Transverse colon (tissue), 4 donors: ENCODE results near the gene PDXK. TPM values are rescaled to one million over a fixed set of nuclear protein-coding genes. Genes with fewer than 3 reads are reported as not detected.
A peak's percentile ranks its signal among the peaks of the same experiment; 100 is the strongest.

ENCODE experiments used
- DNase-seq: peaks from one replicate; pipeline ENCODE4 v3.0.0-alpha.2; 2019
- H3K27ac ChIP-seq, 4 donors: fragments of 200-600 bp; sonication (generic); 2 replicates each; pipeline ENCODE4 v1.5.1; 2016 to 2018; ENCODE audit warnings: inconsistent platforms in 4 of 4
- H3K27me3 ChIP-seq: fragments of 200-600 bp; sonication (generic); 2 replicates; pipeline ENCODE4 v1.5.1; 2017; ENCODE audit warnings: inconsistent platforms
- H3K36me3 ChIP-seq, 4 donors: fragments of 200-600 bp; sonication (generic); 2 replicates each; pipeline ENCODE4 v1.5.1; 2017 to 2019; ENCODE audit warnings: inconsistent platforms in 4 of 4
- H3K4me1 ChIP-seq, 4 donors: fragments of 200-600 bp; sonication (generic); 2 replicates each; pipeline ENCODE4 v1.5.1; 2017 to 2020; ENCODE audit warnings: inconsistent platforms in 4 of 4
- H3K4me3 ChIP-seq, 4 donors: fragments of 200-600 bp; sonication (generic); 1 replicate in 1 of 4; 2 replicates in 3 of 4; pipeline versions ENCODE4 v1.5.1 to v1.6.1; 2017 to 2019; ENCODE audit warnings: inconsistent platforms in 4 of 4
- H3K9me3 ChIP-seq, 2 donors: fragments of 200-600 bp; sonication (generic); 2 replicates each; pipeline ENCODE4 v1.5.1; 2017 to 2019; ENCODE audit warnings: inconsistent platforms in 2 of 2
- EP300 ChIP-seq: sonication (generic); formaldehyde crosslinking; IDR thresholded peaks from one replicate; pipeline ENCODE4 v1.6.1; 2017; ENCODE audit warnings: antibody characterized with exemption, low read depth
- POLR2A ChIP-seq: fragments of 450-650 bp; IDR thresholded peaks from one replicate; pipeline ENCODE4 v1.6.1; 2016; ENCODE audit warnings: antibody characterized with exemption, mild to moderate bottlenecking, moderate library complexity
- POLR2AphosphoS5 ChIP-seq, 3 donors: sonication (generic); formaldehyde crosslinking; IDR thresholded peaks; one replicate each; pipeline ENCODE4 v1.6.1; 2016; ENCODE audit warnings: antibody characterized with exemption in 3 of 3
- WGBS, 2 donors: methylation state at CpG; one replicate each; pipeline ENCODE4 v1.1.5; 2018; ENCODE audit warnings: low coverage in 1 of 2; 5-methylcytosine and 5-hydroxymethylcytosine counted together
- in situ Hi-C, 4 donors: fragments of 200-750 bp; cut with MboI; loops; one replicate each; pipeline versions ENCODE4 v1.15.0 to v1.15.1; 2017; ENCODE audit warnings: low sequenced_read_pairs in 3 of 4, low pct_ligation_motif_present in 1 of 4, low pct_unique_long_range_greater_than_20kb in 1 of 4
- intact Hi-C: fragments of 100-400 bp; cut with DNase I; formaldehyde crosslinking; loops from one replicate; pipeline ENCODE4 v1.15.1; 2023; ENCODE audit warnings: low total_unique reads
- total RNA-seq, 4 donors: library from RNA; depleted of rRNA; stranded (reverse); fragments of >200 nt; gene quantifications; one replicate each; pipeline ENCODE4 v1.1.0, GENCODE V29; 2016
- TF ChIP-seq, protein P1 (sequence below), 5 experiments: fragments of 200-600 bp in 3 of 5; fragments of 450-650 bp in 2 of 5; sonication (generic) in 3 of 5; IDR thresholded peaks; 1 replicate in 2 of 5; 2 replicates in 3 of 5; pipeline ENCODE4 v1.5.1; 2016 to 2017; ENCODE audit warnings: antibody characterized with exemption in 5 of 5, inconsistent platforms in 3 of 5, mild to moderate bottlenecking in 2 of 5, moderate library complexity in 1 of 5

Gene PDXK
- total RNA-seq, 4 donors from 2014 or later = 85.8 to 117 (median 103) TPM

DNA sequence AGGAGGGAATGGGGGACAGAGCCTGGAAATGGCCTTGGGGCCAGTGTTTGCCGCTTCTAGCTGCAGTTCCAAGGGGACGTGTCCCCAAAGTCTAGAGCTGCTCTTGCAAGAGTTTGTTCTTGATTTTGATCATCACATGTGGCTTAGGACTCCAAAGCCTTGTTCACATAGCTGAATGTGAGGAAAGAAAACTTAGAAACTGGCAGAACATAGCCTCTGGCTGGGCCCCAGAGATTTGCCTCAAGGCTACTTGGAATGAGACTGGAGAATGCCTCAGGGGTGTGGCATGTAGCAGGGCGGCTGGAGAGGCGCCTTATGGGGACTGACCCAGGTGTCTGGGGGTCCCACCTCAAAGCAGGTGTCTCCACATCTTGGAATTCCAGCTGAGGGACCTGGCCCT is 2.3 kb downstream of the PDXK start:
- Histone ChIP-seq H3K36me3 (no peaks in the 10 kb centered on the region), H3K4me3 (peak overlapping the region in 2 of 4 donors; percentile 68 to 80), H3K27ac (no peak overlapping the region), H3K27me3 (no peaks in the 10 kb centered on the region), H3K9me3 (no peaks in the 10 kb centered on the region), H3K4me1 (peaks cover 24 to 53% (median 34%) of the 10 kb centered on the region in 4 donors)
- 85% methylated on average over 4 of the region's 4 CpGs; no CpG with 5 or more reads in 1 of the 2 donors for WGBS, 2 donors
- in situ Hi-C loops (no loop called here), intact Hi-C loops (no loop called here)
- DNase-seq = no peak
- TF ChIP-seq EP300 (no peak), POLR2AphosphoS5 (IDR thresholded peaks at IDR 0.05) (no peak), POLR2A (no peak)
- TF ChIP-seq, protein P1, sequence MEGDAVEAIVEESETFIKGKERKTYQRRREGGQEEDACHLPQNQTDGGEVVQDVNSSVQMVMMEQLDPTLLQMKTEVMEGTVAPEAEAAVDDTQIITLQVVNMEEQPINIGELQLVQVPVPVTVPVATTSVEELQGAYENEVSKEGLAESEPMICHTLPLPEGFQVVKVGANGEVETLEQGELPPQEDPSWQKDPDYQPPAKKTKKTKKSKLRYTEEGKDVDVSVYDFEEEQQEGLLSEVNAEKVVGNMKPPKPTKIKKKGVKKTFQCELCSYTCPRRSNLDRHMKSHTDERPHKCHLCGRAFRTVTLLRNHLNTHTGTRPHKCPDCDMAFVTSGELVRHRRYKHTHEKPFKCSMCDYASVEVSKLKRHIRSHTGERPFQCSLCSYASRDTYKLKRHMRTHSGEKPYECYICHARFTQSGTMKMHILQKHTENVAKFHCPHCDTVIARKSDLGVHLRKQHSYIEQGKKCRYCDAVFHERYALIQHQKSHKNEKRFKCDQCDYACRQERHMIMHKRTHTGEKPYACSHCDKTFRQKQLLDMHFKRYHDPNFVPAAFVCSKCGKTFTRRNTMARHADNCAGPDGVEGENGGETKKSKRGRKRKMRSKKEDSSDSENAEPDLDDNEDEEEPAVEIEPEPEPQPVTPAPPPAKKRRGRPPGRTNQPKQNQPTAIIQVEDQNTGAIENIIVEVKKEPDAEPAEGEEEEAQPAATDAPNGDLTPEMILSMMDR (IDR thresholded peaks at IDR 0.05) = no peak

DNA sequence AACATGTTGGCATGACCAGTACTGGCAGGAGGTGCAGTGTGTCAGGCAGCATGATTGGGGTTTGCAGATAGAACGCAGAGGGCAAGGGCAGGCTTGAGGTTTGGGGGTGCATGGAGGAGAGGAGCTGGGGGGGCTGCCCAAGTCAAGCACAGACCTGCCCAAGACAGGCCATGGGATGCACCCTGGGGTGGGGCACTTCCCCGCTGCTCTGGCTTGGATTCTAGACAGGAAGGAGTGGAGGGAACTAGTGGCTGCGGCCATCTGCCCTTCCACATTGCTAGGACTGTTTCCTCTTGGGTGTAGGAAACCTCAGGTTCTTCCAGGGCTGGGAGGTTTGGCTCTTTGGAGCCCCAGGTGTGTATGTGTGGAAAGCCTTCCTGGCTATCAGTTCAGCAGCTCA is 3.0 kb downstream of the PDXK start:
- Histone ChIP-seq H3K36me3 (no peaks in the 10 kb centered on the region), H3K4me1 (peaks cover 30 to 54% (median 39%) of the 10 kb centered on the region in 4 donors), H3K4me3 (no peak overlapping the region), H3K27me3 (no peaks in the 10 kb centered on the region), H3K9me3 (no peaks in the 10 kb centered on the region), H3K27ac (no peak overlapping the region)
- WGBS, 2 donors = 82% methylated on average over 3 of the region's 3 CpGs; no CpG with 5 or more reads in 1 of the 2 donors
- TF ChIP-seq POLR2A (no peak), EP300 (no peak), POLR2AphosphoS5 (IDR thresholded peaks at IDR 0.05) (no peak)
- TF ChIP-seq, protein P1 (IDR thresholded peaks at IDR 0.05) = no peak
- DNase-seq = no peak
- intact Hi-C loops = no loop called here
- in situ Hi-C loops = no loop called here

DNA sequence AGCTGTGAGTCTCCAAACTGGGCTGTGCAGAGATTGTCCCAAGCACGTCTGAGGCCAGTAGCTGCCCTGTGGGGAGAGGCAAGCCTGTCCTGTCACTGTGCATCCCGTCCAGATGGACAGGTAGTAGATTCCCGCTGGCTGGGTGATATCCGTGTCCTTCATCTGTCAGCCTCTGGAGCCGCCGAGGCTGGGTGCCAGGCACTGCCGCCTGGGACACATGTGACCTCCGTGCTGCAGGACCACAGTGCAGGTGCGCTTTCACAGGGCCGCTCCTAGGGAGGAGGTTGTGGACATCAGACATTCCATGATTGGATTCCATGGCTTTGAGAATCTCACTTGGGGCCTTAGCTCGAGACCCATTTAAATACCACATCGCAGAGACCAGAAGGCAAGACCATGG is 4.7 kb downstream of the PDXK start:
- no peak overlapping the region for H3K27ac ChIP-seq
- no peak for DNase-seq
- in situ Hi-C loops (no loop called here), intact Hi-C loops (no loop called here)
- H3K27me3 ChIP-seq = no peaks in the 10 kb centered on the region
- no peak overlapping the region for H3K4me3 ChIP-seq
- H3K4me1 ChIP-seq = peaks cover 38 to 65% (median 49%) of the 10 kb centered on the region in 4 donors
- WGBS, 2 donors = 83% methylated on average over 7 of the region's 12 CpGs; no CpG with 5 or more reads in 1 of the 2 donors
- TF ChIP-seq, protein P1 (IDR thresholded peaks at IDR 0.05) = no peak
- TF ChIP-seq EP300 (no peak), POLR2AphosphoS5 (IDR thresholded peaks at IDR 0.05) (no peak), POLR2A (no peak)
- H3K36me3 ChIP-seq = no peaks in the 10 kb centered on the region
- H3K9me3 ChIP-seq = no peaks in the 10 kb centered on the region

DNA sequence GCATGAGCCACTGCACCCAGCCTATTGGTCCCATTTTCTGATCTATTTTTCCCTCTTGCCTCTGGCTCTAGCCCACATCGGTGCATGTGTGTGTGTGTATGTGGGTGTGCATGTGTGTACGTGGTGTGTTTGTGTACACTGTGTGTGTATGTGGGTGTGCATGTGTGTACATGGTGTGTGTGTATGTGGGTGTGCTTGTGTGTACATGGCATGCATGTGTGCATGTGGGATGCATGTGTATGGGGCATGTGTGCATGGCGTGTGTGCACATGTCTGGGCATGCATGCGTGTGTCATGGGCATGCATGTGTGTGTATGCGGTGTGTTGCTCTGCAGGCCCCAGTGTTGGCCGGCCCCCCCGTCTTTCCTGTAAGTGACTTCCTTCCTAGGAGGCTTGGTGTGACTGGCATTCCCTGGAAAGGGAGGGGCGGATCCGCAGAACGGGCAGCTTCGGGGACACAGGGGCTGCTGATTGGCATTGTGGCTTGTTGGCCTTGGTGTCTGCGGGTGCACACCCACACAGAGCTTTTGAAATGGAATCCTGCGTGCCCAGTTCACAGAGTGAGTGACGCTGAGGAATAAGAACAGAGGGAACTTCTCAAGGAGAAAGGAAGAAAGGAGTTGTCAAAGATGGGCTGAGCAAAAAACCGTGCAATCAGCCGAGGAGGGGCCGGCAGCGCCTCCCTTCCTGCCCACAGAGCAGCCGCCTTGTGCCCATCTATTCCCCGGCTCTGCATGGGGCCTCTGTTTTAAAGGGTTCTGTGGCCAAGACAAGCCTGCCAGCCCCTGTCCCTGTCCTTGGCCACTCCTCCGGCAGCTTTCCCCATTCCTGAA is 8.0 kb downstream of the PDXK start:
- Histone ChIP-seq H3K36me3 (no peaks in the 10 kb centered on the region), H3K4me3 (no peak overlapping the region), H3K27ac (peak overlapping the region; percentile 75 to 88 (median 84)), H3K27me3 (no peaks in the 10 kb centered on the region), H3K9me3 (no peaks in the 10 kb centered on the region), H3K4me1 (peaks cover 32 to 75% (median 52%) of the 10 kb centered on the region in 4 donors)
- DNase-seq = no peak
- WGBS, 2 donors = 42 to 76% methylated on average over 10 to 21 of the region's 21 CpGs
- in situ Hi-C loops (no loop called here), intact Hi-C loops (no loop called here)
- no peak for TF ChIP-seq POLR2A
- TF ChIP-seq, protein P1 (IDR thresholded peaks at IDR 0.05) = no peak
- TF ChIP-seq EP300 = no peak
- TF ChIP-seq POLR2AphosphoS5 (IDR thresholded peaks at IDR 0.05) = no peak
